Measurements from ENCODE around the gene HYI. TPM values are rescaled to one million over a fixed set of nuclear protein-coding genes. Genes with fewer than 3 reads are reported as not detected.
"Not testable (repeated sequence)": the region's sequence is repeated elsewhere in the genome, so short reads cannot be mapped to it uniquely, and the experiment has no call there.

The HYI gene
- total and polyA plus RNA-seq, 4 donors: 23.4 to 88.1 (median 57.8) TPM

GRCh38 chr1:43482215-43482614 lies 28.5 kb upstream of the HYI start:
- no peak for DNase-seq (ENCODE audit: low read depth in 4 of 6, low spot score in 6 of 6)
- no CpG with 5 or more reads among the region's 1 CpG for WGBS (ENCODE audit: insufficient coverage)

GRCh38 chr1:43481491-43481890 lies 27.8 kb upstream of the HYI start:
- Histone ChIP-seq H3K4me3 (ENCODE audit: low read depth, low read length) (no peak overlapping the region), H3K36me3 (ENCODE audit: control insufficient read depth, insufficient read depth, low read length) (no peaks in the 10 kb centered on the region), H3K9me3 (ENCODE audit: control insufficient read depth, insufficient read depth, low read length) (no peaks in the 10 kb centered on the region), H3K27me3 (ENCODE audit: control insufficient read depth, insufficient read depth, low read length) (no peaks in the 10 kb centered on the region), H3K27ac (ENCODE audit: low read depth, low read length) (no peak overlapping the region), H3K4me1 (ENCODE audit: control insufficient read depth, insufficient read depth, low read length) (no peaks in the 10 kb centered on the region)
- no peak for DNase-seq (ENCODE audit: low read depth in 4 of 6, low spot score in 6 of 6)
- WGBS (ENCODE audit: insufficient coverage): no CpG with 5 or more reads among the region's 2 CpGs

More at GRCh38 chr1:43482215-43482614, 28.5 kb upstream of the HYI start:
- Histone ChIP-seq H3K4me3 (ENCODE audit: low read depth, low read length) (no peak overlapping the region), H3K9me3 (ENCODE audit: control insufficient read depth, insufficient read depth, low read length) (no peaks in the 10 kb centered on the region), H3K27me3 (ENCODE audit: control insufficient read depth, insufficient read depth, low read length) (no peaks in the 10 kb centered on the region), H3K27ac (ENCODE audit: low read depth, low read length) (no peak overlapping the region), H3K4me1 (ENCODE audit: control insufficient read depth, insufficient read depth, low read length) (no peaks in the 10 kb centered on the region), H3K36me3 (ENCODE audit: control insufficient read depth, insufficient read depth, low read length) (no peaks in the 10 kb centered on the region)

GRCh38 chr1:43479414-43479813 lies 25.7 kb upstream of the HYI start:
- no peaks in the 10 kb centered on the region for H3K27me3 ChIP-seq (ENCODE audit: control insufficient read depth, insufficient read depth, low read length)
- no peaks in the 10 kb centered on the region for H3K4me1 ChIP-seq (ENCODE audit: control insufficient read depth, insufficient read depth, low read length)
- no peak overlapping the region for H3K27ac ChIP-seq (ENCODE audit: low read depth, low read length)
- no peak overlapping the region for H3K4me3 ChIP-seq (ENCODE audit: low read depth, low read length)
- no peaks in the 10 kb centered on the region for H3K36me3 ChIP-seq (ENCODE audit: control insufficient read depth, insufficient read depth, low read length)
- no CpG with 5 or more reads among the region's 3 CpGs for WGBS (ENCODE audit: insufficient coverage)
- H3K9me3 ChIP-seq (ENCODE audit: control insufficient read depth, insufficient read depth, low read length): no peaks in the 10 kb centered on the region
- no peak for DNase-seq (ENCODE audit: low read depth in 4 of 6, low spot score in 6 of 6)

- WGBS (ENCODE audit: insufficient coverage): 100% methylated on average over 1 of the region's 1 CpG
- no peaks in the 10 kb centered on the region for H3K36me3 ChIP-seq (ENCODE audit: control insufficient read depth, insufficient read depth, low read length)
- H3K4me1 ChIP-seq (ENCODE audit: control insufficient read depth, insufficient read depth, low read length): no peaks in the 10 kb centered on the region
- no peak overlapping the region for H3K4me3 ChIP-seq (ENCODE audit: low read depth, low read length)
- no peak for DNase-seq (ENCODE audit: low read depth in 4 of 6, low spot score in 6 of 6)
- no peaks in the 10 kb centered on the region for H3K27me3 ChIP-seq (ENCODE audit: control insufficient read depth, insufficient read depth, low read length)
- no peak overlapping the region for H3K27ac ChIP-seq (ENCODE audit: low read depth, low read length)
- no peaks in the 10 kb centered on the region for H3K9me3 ChIP-seq (ENCODE audit: control insufficient read depth, insufficient read depth, low read length)
These were observed 24.0 kb upstream of the HYI start for GRCh38 chr1:43477716-43478115.

GRCh38 chr1:43475611-43476401 lies 22.1 kb upstream of the HYI start:
- H3K36me3 ChIP-seq (ENCODE audit: control insufficient read depth, insufficient read depth, low read length); H3K27me3 ChIP-seq (ENCODE audit: control insufficient read depth, insufficient read depth, low read length); DNase-seq (ENCODE audit: low read depth in 4 of 6, low spot score in 6 of 6); H3K9me3 ChIP-seq (ENCODE audit: control insufficient read depth, insufficient read depth, low read length); H3K4me3 ChIP-seq (ENCODE audit: low read depth, low read length); H3K4me1 ChIP-seq (ENCODE audit: control insufficient read depth, insufficient read depth, low read length); H3K27ac ChIP-seq (ENCODE audit: low read depth, low read length): not testable (repeated sequence)
- 81% methylated on average over 4 of the region's 10 CpGs for whole genome bisulfite sequencing (ENCODE audit: insufficient coverage)

- DNase-seq (ENCODE audit: low read depth in 4 of 6, low spot score in 6 of 6): no peak
- Histone ChIP-seq H3K27me3 (ENCODE audit: control insufficient read depth, insufficient read depth, low read length) (no peaks in the 10 kb centered on the region), H3K4me3 (ENCODE audit: low read depth, low read length) (no peak overlapping the region), H3K36me3 (ENCODE audit: control insufficient read depth, insufficient read depth, low read length) (no peaks in the 10 kb centered on the region), H3K9me3 (ENCODE audit: control insufficient read depth, insufficient read depth, low read length) (no peaks in the 10 kb centered on the region), H3K4me1 (ENCODE audit: control insufficient read depth, insufficient read depth, low read length) (no peaks in the 10 kb centered on the region), H3K27ac (ENCODE audit: low read depth, low read length) (no peak overlapping the region)
- WGBS (ENCODE audit: insufficient coverage): no CpG with 5 or more reads among the region's 4 CpGs
These were observed 19.7 kb upstream of the HYI start for GRCh38 chr1:43473463-43473862.

- DNase-seq (ENCODE audit: low read depth in 4 of 6, low spot score in 6 of 6): peak in 1 of 6 donors; percentile 24
- not testable (repeated sequence) for H3K27ac ChIP-seq (ENCODE audit: low read depth, low read length); H3K4me3 ChIP-seq (ENCODE audit: low read depth, low read length); H3K27me3 ChIP-seq (ENCODE audit: control insufficient read depth, insufficient read depth, low read length); H3K36me3 ChIP-seq (ENCODE audit: control insufficient read depth, insufficient read depth, low read length); H3K9me3 ChIP-seq (ENCODE audit: control insufficient read depth, insufficient read depth, low read length); H3K4me1 ChIP-seq (ENCODE audit: control insufficient read depth, insufficient read depth, low read length)
- WGBS (ENCODE audit: insufficient coverage): 50% methylated on average over 1 of the region's 6 CpGs
These were observed 18.9 kb upstream of the HYI start for GRCh38 chr1:43472463-43473151.

- H3K27ac ChIP-seq (ENCODE audit: low read depth, low read length): no peak overlapping the region
- H3K36me3 ChIP-seq (ENCODE audit: control insufficient read depth, insufficient read depth, low read length): no peaks in the 10 kb centered on the region
- DNase-seq (ENCODE audit: low read depth in 4 of 6, low spot score in 6 of 6): no peak
- WGBS (ENCODE audit: insufficient coverage): 91% methylated on average over 3 of the region's 5 CpGs
- no peaks in the 10 kb centered on the region for H3K27me3 ChIP-seq (ENCODE audit: control insufficient read depth, insufficient read depth, low read length)
- no peak overlapping the region for H3K4me3 ChIP-seq (ENCODE audit: low read depth, low read length)
- no peaks in the 10 kb centered on the region for H3K9me3 ChIP-seq (ENCODE audit: control insufficient read depth, insufficient read depth, low read length)
- H3K4me1 ChIP-seq (ENCODE audit: control insufficient read depth, insufficient read depth, low read length): no peaks in the 10 kb centered on the region
These were observed 18.3 kb upstream of the HYI start for GRCh38 chr1:43472087-43472462.

- Histone ChIP-seq H3K4me1 (ENCODE audit: control insufficient read depth, insufficient read depth, low read length) (no peaks in the 10 kb centered on the region), H3K4me3 (ENCODE audit: low read depth, low read length) (no peak overlapping the region), H3K9me3 (ENCODE audit: control insufficient read depth, insufficient read depth, low read length) (no peaks in the 10 kb centered on the region), H3K36me3 (ENCODE audit: control insufficient read depth, insufficient read depth, low read length) (no peaks in the 10 kb centered on the region), H3K27ac (ENCODE audit: low read depth, low read length) (no peak overlapping the region), H3K27me3 (ENCODE audit: control insufficient read depth, insufficient read depth, low read length) (no peaks in the 10 kb centered on the region)
- DNase-seq (ENCODE audit: low read depth in 4 of 6, low spot score in 6 of 6): no peak
- WGBS (ENCODE audit: insufficient coverage): 71% methylated on average over 1 of the region's 1 CpG
These were observed 16.2 kb upstream of the HYI start for GRCh38 chr1:43469932-43470331.

- Histone ChIP-seq H3K27ac (ENCODE audit: low read depth, low read length) (no peak overlapping the region), H3K36me3 (ENCODE audit: control insufficient read depth, insufficient read depth, low read length) (no peaks in the 10 kb centered on the region), H3K27me3 (ENCODE audit: control insufficient read depth, insufficient read depth, low read length) (no peaks in the 10 kb centered on the region), H3K4me1 (ENCODE audit: control insufficient read depth, insufficient read depth, low read length) (no peaks in the 10 kb centered on the region), H3K4me3 (ENCODE audit: low read depth, low read length) (no peak overlapping the region), H3K9me3 (ENCODE audit: control insufficient read depth, insufficient read depth, low read length) (no peaks in the 10 kb centered on the region)
- no peak for DNase-seq (ENCODE audit: low read depth in 4 of 6, low spot score in 6 of 6)
- 87% methylated on average over 3 of the region's 3 CpGs for WGBS (ENCODE audit: insufficient coverage)
These were observed 14.7 kb upstream of the HYI start for GRCh38 chr1:43468414-43468813.

Data from spinal cord (tissue), 10 donors.